Hematopoietic multipotent progenitor cell (in vitro differentiated cells): ENCODE results near the gene MTSS2. TPM values are rescaled to one million over a fixed set of nuclear protein-coding genes. Genes with fewer than 3 reads are reported as not detected.

ENCODE experiments used
- DNase-seq, 3 donors: peaks; one replicate each; pipeline ENCODE4 v3.0.0-alpha.2; 2011 to 2015; ENCODE audit warnings: low read depth in 2 of 3, low spot score in 2 of 3
- total RNA-seq: library from RNA; depleted of rRNA; stranded (reverse); fragments of >200 nt; gene quantifications from one replicate; pipeline ENCODE4 v1.2.3, GENCODE V29; 2012

MTSS2 gene
- total RNA-seq, 1 donor = 14.8 TPM

- no peak for DNase-seq
These were observed 2.4 kb upstream of the MTSS2 start for GRCh38 chr16:70688246-70688742.

- no peak for DNase-seq
These were observed 1.9 kb upstream of the MTSS2 start for GRCh38 chr16:70687671-70688245.

- no peak for DNase-seq
These were observed 1.3 kb upstream of the MTSS2 start for GRCh38 chr16:70687102-70687511.

GRCh38 chr16:70686376-70687101 lies 686 bp upstream of the MTSS2 start:
- no peak for DNase-seq

DNA sequence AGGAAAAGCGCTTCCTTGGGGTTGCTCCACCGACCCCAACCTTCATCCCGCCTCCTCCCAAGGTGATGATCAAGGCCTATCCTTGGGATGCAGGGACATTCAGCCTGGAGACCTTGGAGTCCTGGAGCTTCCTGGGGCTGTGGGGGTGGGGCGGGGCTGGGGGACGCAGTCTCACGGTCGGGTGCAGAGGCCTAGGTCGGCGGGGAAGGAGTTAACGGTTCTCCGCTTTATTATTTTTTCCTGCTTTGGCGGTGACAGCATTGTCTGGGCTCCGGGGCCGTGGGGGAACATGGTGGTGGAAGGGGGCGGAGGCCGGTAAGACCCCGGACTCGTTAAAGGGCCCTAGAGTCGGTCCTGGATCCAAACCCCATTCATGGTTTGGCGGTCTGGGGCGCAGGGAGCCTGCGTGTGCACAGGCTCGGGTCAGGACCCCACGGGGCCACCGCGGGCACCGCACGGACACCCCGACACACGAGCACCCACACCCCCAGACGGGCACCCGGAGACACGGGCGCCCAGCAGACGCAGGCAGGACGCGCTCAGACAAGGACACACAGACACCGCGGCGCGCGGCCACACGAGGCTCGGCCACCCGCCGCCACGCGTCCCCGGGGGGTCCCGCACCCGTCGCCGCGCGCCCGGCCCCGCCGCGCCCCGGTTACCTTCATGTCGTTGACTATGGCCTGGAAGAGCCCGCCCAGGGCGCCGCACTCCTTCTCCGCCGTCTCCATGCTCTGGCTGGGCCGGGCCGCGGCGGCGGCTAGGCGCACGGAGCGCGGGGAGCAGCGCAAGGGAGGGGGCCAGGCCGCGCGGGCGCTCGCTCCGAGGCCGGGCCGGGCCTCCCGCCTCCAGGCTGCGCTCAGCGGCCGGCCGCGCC lies 554 bp downstream of the MTSS2 start:
- peak in 1 of 3 donors; percentile 42 for DNase-seq

GRCh38 chr16:70684146-70685060 lies 1.4 kb downstream of the MTSS2 start:
- DNase-seq = no peak

DNA sequence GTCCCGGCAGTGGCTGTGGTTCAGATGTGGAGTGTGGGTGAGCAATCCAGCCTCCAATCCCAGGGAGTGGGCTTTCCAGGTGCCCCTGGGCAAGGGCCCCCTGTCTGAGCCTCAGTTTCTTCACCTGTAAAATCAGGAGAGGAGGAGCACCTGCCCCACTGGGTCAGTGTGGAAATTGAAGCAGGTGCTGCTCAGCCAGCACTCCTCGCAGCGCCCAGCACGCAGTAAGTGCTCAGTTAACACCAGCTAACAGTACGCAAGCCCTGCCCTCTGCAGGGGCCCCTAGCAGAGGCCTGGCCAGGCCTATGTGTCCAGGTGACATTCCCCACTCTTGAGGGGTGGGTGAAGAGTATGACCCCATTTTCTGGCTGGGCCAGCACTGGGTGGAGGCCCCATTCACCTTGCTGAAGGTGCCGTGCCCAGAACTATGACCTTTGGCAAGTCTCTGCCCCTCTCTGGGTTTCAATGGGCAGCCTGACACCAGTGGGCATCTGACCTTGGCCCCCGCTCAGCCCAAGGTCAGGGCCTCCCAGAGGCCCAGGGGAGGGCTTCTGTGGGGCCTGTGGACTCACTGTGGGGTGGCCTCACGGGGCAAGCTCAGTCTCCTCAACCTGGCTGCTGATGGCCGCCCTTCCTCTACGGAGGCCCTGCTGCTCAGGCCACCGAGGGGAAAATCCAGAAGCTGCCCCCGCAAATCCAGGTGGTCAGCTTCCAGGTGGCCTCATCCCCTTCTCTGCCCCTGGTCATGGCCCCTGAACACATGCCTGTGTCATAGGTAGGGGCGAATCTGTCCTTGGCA lies 2.5 kb downstream of the MTSS2 start:
- no peak for DNase-seq

DNA sequence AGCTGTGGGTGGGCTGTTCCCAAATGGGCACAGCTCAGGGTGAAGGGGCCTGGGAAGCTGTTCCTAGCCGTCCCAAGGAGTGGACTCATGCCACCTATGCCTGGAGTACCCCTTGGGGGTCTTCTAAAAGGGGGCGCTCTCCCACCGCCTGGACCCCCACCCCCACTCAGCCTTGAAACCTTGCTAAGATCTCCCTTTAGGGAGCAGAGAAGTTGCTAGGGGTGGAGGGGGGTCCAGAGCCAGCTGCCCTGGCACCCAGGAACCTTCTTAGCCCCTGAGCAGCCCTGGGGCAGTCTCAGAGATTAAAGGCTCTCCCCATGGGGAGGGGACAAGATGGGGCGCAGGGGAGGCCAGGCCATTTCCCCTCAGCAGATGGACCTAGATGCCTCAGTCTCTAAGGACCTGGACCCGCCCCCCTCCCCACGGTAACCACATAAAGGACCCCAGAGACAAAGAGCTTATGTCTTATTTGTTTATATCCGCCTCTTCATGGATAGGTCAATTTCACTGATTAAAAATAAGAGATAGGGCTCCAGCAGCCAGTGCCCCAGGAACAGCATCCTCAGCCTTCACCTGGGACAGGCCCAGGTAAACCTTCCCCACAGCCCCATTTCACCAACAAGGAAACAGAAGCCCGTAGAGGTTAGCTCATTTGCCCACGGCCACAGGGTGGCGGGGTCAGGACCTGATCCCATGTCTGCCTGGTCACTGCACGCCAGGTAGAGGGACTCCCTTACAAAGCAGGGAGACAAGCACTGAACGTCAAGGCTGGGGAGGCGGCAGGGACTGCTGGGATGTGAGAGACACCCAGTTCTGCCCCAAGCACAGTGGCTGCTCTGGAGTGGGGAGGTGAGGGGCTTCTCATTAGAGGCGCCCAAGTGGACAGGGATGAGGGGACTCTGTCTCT lies 3.4 kb downstream of the MTSS2 start:
- DNase-seq = no peak

DNA sequence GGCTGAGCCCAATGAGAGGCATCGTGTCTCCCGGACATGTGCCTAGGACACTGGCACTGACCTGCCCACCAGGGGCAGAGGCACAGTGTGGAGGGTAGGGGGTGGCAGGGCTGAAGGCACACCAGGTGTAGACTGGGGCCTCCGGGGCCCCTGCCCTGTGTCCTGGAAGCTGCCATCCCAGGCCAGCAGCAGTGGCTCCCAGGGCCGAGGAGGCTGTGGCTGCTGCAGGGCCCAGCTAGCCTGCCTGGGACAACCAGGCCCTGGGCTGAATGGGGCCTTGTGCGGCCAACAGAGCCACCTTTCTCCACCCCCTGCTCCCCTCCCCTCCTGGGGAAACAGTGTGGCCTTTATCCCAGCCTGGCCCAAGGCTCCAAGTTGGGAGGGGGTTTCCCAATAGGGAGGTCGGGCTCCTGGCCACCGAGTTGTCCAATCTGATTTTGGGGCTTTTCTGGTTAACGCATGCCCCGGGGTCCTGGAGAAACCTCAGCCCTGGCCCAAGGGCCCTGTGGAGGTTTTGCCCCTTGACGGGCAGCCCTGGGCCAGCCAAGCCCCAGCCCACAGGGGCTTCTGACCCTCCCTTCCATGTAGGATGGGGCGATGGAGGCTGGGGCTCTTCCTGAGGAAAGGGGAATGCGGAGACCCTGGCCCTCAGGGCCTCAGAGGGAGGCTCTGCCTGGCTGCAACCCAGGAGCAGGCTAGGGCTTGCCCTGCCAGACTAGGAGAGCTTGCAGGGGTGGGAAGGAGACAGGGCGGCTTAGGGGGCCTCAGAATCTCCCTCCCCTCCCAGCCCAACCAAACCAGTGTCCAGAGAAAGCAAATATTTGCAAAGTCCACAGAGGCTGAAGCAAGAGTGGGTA lies 4.2 kb downstream of the MTSS2 start:
- DNase-seq = no peak

DNA sequence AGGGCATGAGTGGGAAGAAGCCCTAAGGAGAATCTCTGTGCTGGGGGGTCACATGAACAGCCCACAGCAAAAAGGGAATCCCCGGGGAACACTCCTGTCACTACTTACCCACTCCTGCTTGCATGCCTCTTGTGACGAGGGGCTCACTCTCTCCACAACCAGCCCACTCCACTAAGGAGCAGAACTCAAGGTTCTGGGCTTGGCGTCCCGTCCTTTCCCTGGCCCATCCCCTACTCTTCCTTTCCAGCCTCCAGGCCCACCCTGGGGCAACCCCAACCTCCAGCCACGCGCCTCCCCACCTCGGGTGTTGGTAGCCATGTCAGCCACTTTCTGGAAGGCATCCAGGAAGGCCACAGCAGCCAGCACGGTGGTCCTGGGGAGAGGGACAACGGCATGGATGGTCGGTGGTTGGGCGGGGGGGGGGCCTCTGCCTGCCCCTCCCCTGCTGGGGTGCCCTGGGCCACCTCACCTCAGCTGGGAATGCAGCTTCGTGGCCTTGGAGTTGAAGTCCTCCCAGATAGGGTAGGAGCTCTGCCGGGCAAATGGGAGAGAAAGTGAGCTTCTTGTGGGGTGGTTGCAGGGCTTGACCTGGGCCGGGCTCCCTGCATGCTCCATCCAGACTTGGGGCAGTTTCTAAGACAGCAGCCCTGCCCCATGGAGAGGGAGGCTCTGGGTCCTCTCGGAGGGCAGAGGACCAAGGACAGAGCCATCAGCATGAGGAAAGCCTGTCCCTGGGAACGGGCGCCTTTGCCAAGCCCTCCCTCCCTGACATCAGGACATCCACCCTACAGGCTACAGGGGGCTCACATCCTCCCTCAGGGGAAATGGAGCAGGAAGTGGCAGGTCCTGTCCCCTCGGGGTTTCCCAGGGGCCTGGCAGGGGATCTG lies 5.1 kb downstream of the MTSS2 start:
- no peak for DNase-seq

DNA sequence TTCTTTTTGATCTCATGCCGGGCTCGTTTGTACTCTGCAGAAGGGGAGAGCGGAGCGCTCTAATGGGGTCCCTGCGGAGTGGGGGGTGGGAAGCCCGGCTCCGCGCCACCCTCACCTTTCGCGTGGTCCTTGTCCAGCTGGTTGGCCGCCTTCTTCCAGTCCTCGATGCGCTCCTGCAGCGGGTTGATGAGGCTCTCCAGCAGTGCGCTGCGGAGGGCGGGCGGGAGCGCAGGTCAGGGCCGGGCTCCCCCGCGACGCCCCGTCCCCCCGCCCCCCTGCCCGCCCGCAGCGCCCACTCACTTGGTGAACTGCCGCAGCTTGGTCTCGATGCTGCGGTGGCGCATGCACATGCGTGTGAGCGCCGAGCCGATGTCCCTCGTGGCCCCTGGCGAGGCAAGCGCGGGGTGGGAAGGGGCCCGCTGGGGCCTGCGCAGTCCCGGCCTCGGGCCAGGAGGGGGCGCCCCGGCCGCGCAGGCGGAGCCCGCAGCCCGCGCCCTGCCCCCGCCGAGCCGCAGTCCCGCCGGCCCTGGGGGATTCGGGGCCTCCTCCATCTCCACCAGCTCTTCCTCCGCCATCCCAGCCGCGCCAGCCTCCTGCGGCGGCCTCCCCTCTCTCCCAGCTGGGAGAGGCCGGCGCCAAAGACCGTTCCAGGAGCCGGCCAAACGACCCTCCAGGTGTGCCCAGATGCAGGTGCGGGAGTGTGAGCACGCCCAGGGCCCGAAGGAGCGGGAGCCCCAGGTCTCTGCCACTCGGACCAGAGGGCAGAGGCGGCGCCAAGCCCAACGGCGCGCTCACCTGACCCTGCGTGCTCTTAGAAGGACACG lies 6.0 kb downstream of the MTSS2 start:
- DNase-seq = peak in 1 of 3 donors; percentile 14

DNA sequence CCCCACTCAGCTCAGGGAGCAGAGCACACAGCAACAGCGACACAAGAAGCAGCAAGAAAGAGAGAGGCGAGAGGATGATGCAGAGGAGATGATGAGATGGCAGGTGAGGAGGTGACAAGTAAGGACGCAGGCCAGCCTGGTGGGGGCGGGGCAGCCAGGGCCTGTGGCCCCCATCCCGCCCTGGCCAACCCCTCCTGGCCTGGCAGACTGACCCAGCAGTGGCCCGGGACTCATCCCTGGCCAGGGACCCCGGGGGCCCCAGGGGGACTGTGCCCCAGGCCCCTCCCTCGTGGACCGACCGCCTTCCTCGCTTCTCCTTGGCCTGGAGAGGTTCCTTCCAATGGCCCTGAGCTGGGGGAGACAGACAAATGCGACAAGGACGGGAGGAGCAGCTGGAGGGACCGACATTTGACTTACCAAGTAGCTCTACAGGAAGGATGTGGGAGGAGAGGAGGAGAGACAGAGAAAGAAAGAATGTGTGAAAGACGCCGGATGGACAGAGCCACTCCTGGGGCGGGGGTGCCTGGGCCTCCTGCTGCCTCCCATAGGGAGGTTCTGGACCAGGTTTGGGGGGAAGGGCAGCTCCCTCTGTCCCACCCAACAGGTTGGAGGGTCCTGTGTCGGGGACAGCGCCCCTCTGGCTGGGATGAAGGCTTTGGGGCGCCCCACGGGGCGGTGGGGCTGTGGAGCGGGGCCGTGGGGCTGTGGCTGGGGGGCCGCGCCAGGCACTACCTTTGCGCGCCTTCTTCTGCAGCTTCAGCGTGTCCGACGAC lies 6.8 kb downstream of the MTSS2 start:
- no peak for DNase-seq

DNA sequence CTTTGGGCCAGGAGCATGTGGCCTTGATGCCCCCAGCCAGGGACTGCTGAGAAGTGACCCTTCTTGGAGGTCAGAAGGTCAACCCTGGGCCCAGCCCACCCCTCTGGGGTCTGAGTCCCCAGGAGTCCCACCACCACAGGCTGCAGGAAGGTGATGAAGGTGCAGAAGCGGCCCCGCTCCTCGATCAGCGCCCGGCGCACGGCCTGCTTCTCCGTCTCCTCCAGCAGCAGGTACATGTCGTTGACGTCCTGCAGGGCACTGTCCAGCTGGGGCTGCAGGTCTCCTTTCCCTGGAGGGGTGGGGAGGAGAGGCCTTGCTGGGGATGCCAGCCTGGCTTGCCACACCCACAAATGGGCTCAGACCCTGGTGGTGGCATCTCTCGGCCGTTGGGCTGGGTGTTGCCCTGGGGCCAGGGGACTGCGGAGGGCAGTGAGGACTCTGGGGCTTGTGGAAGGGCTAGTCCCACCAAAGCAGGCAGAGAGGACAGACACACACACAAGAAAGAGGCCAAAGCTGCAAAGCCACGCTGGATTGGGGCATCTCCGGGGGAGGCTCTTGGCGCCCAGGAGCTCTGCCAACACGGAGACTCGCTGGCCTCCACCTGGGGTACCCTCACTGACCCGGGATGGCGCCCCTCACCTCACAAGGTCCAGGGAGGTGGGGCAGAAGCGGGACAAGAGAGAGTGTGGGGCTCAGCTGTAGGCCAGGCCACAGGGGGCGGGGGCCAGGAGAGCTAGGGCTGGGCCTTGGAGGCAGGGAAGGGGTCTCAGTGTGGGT lies 7.5 kb downstream of the MTSS2 start:
- DNase-seq = no peak

GRCh38 chr16:70677499-70678120 lies 8.2 kb downstream of the MTSS2 start:
- no peak for DNase-seq
